NCI-H82 treated with DMSO at 0.1 percent for 48 hours (cell line): ENCODE data around the gene PRDM15.

Experiments
- DNase-seq: peaks from one replicate; lab custom pipeline; 2025; ENCODE audit not compliant: unreplicated experiment; lab: John Stamatoyannopoulos, UW

Gene PRDM15

DNA sequence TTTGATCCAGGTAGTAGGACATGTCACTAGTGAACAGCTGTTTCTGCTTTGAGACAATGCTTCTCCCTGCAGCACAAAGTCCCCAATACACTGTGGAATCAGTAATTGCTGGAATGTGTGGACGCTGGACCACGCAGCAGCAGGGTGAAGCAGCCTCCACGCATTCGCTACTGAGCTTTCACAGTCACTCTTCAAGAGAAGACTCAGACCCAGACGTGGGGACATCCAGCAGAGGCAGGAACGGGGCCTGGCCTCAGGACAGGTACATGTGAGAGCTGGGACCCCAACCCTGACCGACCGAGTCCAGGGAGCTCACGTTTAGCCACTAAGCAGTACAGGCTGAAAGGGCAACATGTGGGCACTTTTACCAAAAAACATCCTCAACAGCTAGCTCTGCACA, 34.1 kb upstream of the PRDM15 start:
- no peak for DNase-seq

DNA sequence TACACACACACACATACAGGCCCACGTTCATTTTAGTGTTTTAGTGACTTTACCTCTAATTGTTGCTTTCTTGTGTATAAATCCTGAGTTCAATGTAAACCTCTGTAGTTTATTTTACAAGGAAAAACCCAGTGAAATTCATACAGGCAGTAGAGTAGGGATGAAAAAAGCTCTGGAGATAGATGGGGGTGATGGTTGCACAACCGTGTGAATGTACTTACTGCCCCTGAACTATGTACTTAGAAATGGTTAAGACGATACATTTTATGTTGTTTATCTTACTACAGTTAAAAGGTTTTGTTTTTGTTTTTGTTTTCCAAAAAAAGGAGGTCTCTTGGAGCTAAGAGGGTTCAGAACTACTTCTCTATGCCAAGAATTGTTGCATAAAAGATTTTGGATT, 29.7 kb upstream of the PRDM15 start:
- no peak for DNase-seq

- no peak for DNase-seq
Measured at GRCh38 chr21:41907496-41908258, 28.5 kb upstream of the PRDM15 start.

- no peak for DNase-seq
Measured at GRCh38 chr21:41906770-41907169, 27.6 kb upstream of the PRDM15 start.

GRCh38 chr21:41903559-41904351, 24.6 kb upstream of the PRDM15 start:
- no peak for DNase-seq

DNA sequence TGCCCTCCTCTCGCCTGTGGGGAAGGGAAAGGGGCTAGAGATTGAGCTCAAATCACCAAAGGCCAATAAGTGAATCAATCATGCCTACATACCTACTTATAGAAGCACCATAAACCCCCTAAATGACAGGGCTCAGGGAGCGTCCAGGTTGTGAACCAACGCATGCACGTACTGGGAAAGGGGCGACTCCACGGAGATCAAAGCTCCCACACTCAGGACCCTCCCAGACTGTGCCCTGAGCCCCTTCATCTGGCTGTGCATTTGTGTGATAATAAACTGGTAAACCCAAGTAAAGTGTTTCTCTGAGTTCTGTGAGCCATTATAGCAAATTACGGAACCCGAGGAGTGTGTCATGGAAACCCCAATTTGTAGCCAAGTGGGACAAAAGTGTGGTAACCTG, 23.8 kb upstream of the PRDM15 start:
- no peak for DNase-seq

DNA sequence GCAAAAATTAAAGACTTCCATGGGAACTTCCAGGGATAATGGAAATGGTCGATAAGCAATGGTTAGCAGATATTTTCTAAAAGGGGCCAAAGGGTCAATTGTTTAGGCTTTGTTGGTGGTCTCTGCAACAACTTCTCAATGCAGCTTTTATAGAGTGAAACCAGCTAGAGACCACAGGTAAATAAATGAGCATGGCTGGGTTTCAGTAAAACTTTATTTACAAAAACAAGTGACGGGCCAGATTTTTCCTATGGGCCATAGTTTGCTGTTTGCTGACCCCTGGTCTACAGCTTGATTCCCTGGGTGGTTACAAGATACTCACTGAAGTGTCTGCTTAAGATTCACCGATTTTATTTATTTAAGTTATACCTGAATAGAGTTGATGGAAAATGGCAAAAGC, 22.6 kb upstream of the PRDM15 start:
- no peak for DNase-seq

DNA sequence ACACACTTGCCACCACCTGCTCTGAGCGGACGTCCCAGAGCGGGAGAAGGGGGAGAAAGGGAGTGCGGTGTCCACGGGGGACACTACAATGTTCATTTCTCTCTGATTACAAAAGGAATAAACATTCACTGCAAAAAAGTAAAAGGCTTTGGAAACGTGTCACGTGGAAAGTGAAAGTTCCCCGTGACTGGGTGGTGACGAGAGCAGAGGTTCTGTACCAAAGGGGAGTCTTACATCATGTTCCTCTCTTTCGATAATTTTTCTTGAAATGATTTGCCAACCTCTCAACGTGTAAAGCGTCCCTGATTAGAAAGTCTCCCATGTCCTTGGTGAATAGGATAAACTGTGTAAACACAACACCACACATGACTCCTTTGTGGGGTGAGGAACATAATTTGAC, 22.0 kb upstream of the PRDM15 start:
- no peak for DNase-seq

DNA sequence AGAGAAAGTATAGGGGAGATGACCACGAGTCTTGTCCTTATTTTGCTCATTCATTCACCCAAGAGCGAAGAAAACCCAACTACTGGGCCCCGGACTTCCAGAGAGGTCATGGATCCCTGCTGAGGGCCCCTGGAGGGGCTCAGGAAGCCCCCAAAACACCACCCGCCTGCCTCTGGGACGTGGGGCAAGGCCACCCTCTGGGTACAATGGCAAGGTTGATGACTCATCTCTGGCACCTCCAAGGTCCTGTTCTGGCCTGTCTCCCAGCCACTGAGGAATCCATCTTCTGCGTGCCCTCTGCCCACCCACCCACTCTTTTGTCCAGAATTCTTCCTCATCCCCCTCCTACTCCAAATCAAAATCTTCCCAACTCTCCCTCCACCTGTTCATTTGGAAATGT, 21.3 kb upstream of the PRDM15 start:
- DNase-seq: no peak

- DNase-seq: no peak
Measured at GRCh38 chr21:41899426-41900202, 20.5 kb upstream of the PRDM15 start.

GRCh38 chr21:41898998-41899397, 19.9 kb upstream of the PRDM15 start:
- no peak for DNase-seq

DNA sequence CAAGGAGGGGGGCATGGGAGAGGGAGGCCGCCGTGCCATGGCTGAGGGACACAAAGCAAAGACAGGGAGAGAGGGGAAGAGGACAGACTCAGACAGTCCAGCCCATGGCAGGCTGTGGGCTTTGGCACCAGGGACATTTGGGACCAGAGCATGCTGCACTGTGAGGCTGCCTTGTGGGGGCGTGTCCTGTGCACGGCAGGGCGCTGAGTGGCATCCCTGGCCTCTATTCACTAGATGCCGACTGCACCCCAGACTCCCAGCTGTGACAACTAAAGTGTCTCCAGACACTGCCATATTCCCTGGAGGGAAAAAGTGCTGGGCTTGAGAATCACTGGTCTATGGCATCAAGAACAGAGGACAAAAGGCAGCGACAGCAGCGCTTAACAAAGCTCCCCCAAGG, 18.6 kb upstream of the PRDM15 start:
- DNase-seq: no peak

- DNase-seq: no peak
Measured at GRCh38 chr21:41897047-41897669, 18.0 kb upstream of the PRDM15 start.

GRCh38 chr21:41895643-41896493, 16.7 kb upstream of the PRDM15 start:
- DNase-seq: no peak

DNA sequence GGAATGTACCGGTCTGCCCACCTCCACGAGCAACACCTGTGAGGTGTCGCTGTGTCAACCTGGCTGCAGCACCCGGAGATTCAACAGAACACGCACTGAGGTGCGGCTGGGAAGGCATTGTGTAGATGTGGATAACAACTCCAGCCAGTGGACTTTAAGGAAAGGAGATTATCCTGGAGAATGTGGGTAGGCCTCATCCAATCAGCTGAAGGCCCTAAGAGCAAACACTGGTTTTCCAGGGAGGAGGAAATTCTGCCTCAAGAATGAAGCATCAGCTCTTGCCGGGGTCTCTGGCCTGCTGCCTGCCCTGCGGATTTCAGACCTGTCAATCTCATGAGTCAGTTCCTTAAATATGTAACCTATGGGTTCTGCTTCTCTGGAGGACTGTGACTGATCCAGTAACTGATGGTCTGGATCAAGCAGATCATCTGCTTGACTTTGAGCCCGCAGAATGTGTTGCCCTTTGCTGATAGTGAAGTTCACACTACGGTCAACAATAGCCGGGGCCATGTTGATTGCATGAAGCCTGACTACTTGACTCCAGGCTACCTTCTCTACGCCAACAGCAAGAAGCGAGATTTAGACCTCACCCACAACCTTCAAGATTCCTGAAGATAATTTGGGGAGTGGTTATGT, 15.9 kb upstream of the PRDM15 start:
- no peak for DNase-seq

DNA sequence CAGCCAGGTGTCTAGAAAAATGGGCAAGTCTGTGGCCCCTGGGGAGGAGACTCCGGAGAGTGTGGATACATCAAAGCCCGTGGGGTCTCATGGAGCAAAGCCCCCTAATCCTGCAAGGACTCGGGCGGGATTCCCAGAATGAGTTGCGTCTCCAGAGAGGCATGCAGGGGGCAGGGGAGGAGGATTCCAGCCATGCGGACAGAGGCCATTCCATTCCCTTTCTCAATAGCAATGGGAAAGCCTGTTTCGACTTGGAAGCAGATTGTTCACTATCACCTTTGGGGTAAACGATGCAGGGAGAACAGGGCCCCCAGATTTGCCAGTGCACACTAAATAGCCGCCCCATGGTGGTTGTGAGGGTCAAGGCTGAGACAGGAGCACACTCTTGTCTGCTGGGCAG, 15.4 kb upstream of the PRDM15 start:
- DNase-seq: no peak

- no peak for DNase-seq
Measured at GRCh38 chr21:41892726-41893125, 13.6 kb upstream of the PRDM15 start.

DNA sequence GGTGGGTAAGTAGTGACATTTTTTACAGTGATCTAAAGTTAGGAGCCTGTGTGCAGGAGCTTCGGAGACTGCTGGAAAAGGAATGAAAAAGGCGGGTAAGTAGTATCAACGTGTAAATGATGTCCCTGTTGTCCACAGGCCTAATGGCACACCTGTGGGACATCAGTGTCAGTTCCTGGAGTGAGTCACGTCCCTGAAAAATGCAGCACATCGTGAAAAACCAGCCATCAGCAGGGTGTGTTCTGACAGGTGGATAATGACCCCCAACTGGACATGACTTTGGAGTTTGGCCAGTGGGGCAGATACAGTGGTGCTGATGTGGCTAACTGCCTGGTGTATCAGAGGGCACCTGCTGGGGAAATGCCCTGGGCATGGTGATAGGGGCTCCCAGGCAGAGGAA, 12.0 kb upstream of the PRDM15 start:
- no peak for DNase-seq

GRCh38 chr21:41890355-41890754, 11.2 kb upstream of the PRDM15 start:
- DNase-seq: no peak
